Measurements from ENCODE around the gene ENHO.

GRCh38 chr9:34492051-34492450 is 30.7 kb downstream of the ENHO start:
- TF ChIP-seq POLR2A (IDR thresholded peaks at IDR 0.05): no peak
- peak in 1 of 4 donors; percentile 5 for TF ChIP-seq CTCF (IDR thresholded peaks at IDR 0.05)
